Measurements from ENCODE around the gene PDE4D. TPM values are rescaled to one million over a fixed set of nuclear protein-coding genes. Genes with fewer than 3 reads are reported as not detected.

The PDE4D gene
- total RNA-seq, 1 donor, result 19.9 TPM

GRCh38 chr5:58979090-58979489 lies 914.4 kb downstream of the PDE4D start:
- no peak for DNase-seq (ENCODE audit: insufficient read length, low spot score, missing footprints)
- Histone ChIP-seq H3K27me3 (ENCODE audit: insufficient read depth, low read length) (no peaks in the 10 kb centered on the region), H4K20me1 (ENCODE audit: insufficient read depth, low read length) (no peaks in the 10 kb centered on the region), H3K4me3 (ENCODE audit: insufficient read depth, low read length) (no peak overlapping the region), H3K27ac (ENCODE audit: low read depth, low read length) (no peak overlapping the region), H3K4me2 (ENCODE audit: insufficient read depth, low read length) (no peak overlapping the region), H3K36me3 (ENCODE audit: insufficient read depth, low read length) (peaks cover 14% of the 10 kb centered on the region), H3K9me3 (ENCODE audit: low read depth, low read length) (no peaks in the 10 kb centered on the region), H3K79me2 (ENCODE audit: insufficient read depth, low read length) (no peaks in the 10 kb centered on the region), H3K4me1 (ENCODE audit: insufficient read depth, low read length) (no peaks in the 10 kb centered on the region), H2AFZ (ENCODE audit: low read length) (no peak overlapping the region)
- TF ChIP-seq CTCF (IDR thresholded peaks at IDR 0.05; ENCODE audit: extremely low read depth, low read depth, low read length), result no peak

- no peak overlapping the region for H3K4me3 ChIP-seq (ENCODE audit: insufficient read depth, low read length)
- H3K36me3 ChIP-seq (ENCODE audit: insufficient read depth, low read length), result peaks cover 14% of the 10 kb centered on the region
- peaks cover 10% of the 10 kb centered on the region for H3K4me1 ChIP-seq (ENCODE audit: insufficient read depth, low read length)
- no peaks in the 10 kb centered on the region for H3K79me2 ChIP-seq (ENCODE audit: insufficient read depth, low read length)
- DNase-seq (ENCODE audit: insufficient read length, low spot score, missing footprints), result no peak
- H3K27me3 ChIP-seq (ENCODE audit: insufficient read depth, low read length), result no peaks in the 10 kb centered on the region
- H2AFZ ChIP-seq (ENCODE audit: low read length), result no peak overlapping the region
- H3K4me2 ChIP-seq (ENCODE audit: insufficient read depth, low read length), result no peak overlapping the region
- TF ChIP-seq CTCF (IDR thresholded peaks at IDR 0.05; ENCODE audit: extremely low read depth, low read depth, low read length), result no peak
- H4K20me1 ChIP-seq (ENCODE audit: insufficient read depth, low read length), result no peaks in the 10 kb centered on the region
- no peak overlapping the region for H3K27ac ChIP-seq (ENCODE audit: low read depth, low read length)
- H3K9me3 ChIP-seq (ENCODE audit: low read depth, low read length), result no peaks in the 10 kb centered on the region
Measured at GRCh38 chr5:58974601-58975000, 918.9 kb downstream of the PDE4D start.

DNA sequence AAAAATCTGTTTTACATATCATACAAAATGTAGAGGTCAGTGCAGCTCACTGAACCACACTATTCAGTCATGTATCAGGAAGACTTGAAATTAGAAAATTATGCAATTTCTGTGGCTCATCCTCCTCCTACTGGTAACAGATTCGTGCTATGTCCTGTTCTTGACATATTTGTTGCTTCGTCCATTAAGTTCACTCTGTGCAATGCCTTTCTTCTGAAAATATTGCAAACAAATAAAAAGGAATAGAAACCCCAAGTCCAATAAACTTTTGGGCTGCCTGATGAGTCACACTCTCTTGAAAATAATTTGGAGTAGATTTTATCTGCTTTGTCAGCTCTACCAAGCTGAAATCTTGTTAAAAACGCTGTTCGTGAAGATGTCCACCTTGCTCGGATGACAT lies 919.4 kb downstream of the PDE4D start:
- Histone ChIP-seq H3K36me3 (ENCODE audit: insufficient read depth, low read length) (peaks cover 14% of the 10 kb centered on the region), H3K27me3 (ENCODE audit: insufficient read depth, low read length) (no peaks in the 10 kb centered on the region), H3K4me1 (ENCODE audit: insufficient read depth, low read length) (peaks cover 10% of the 10 kb centered on the region), H4K20me1 (ENCODE audit: insufficient read depth, low read length) (no peaks in the 10 kb centered on the region), H3K9me3 (ENCODE audit: low read depth, low read length) (no peaks in the 10 kb centered on the region), H3K27ac (ENCODE audit: low read depth, low read length) (no peak overlapping the region), H3K4me2 (ENCODE audit: insufficient read depth, low read length) (no peak overlapping the region), H3K4me3 (ENCODE audit: insufficient read depth, low read length) (no peak overlapping the region), H3K79me2 (ENCODE audit: insufficient read depth, low read length) (no peaks in the 10 kb centered on the region), H2AFZ (ENCODE audit: low read length) (no peak overlapping the region)
- no peak for TF ChIP-seq CTCF (IDR thresholded peaks at IDR 0.05; ENCODE audit: extremely low read depth, low read depth, low read length)
- no peak for DNase-seq (ENCODE audit: insufficient read length, low spot score, missing footprints)

DNA sequence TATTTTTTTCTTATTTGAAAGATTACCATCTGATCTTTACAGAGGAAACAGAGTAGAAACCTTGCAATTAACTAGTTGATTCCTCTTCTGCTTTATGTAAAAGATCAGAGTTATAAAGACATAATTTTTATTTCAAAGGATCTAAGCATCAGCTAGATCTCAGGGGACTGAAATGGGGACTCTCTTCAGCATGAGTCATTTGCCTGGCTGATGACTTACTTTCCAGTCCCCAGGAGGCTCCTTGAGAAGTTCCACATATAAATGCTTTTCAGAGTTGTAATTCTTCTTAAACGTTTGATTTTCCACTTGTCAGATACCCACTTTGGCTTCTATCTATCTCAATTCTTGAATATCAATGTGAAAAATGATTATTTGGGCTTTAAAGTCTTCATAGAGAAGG lies 921.2 kb downstream of the PDE4D start:
- no peaks in the 10 kb centered on the region for H3K27me3 ChIP-seq (ENCODE audit: insufficient read depth, low read length)
- H3K9me3 ChIP-seq (ENCODE audit: low read depth, low read length), result no peaks in the 10 kb centered on the region
- no peak for TF ChIP-seq CTCF (IDR thresholded peaks at IDR 0.05; ENCODE audit: extremely low read depth, low read depth, low read length)
- H3K4me1 ChIP-seq (ENCODE audit: insufficient read depth, low read length), result peaks cover 10% of the 10 kb centered on the region
- peaks cover 14% of the 10 kb centered on the region for H3K36me3 ChIP-seq (ENCODE audit: insufficient read depth, low read length)
- H3K4me2 ChIP-seq (ENCODE audit: insufficient read depth, low read length), result no peak overlapping the region
- H3K27ac ChIP-seq (ENCODE audit: low read depth, low read length), result no peak overlapping the region
- no peak overlapping the region for H2AFZ ChIP-seq (ENCODE audit: low read length)
- peak; percentile 2 for DNase-seq (ENCODE audit: insufficient read length, low spot score, missing footprints)
- H4K20me1 ChIP-seq (ENCODE audit: insufficient read depth, low read length), result no peaks in the 10 kb centered on the region
- H3K79me2 ChIP-seq (ENCODE audit: insufficient read depth, low read length), result no peaks in the 10 kb centered on the region
- no peak overlapping the region for H3K4me3 ChIP-seq (ENCODE audit: insufficient read depth, low read length)

All from osteoblast (primary cell).